B cell (primary cell): ENCODE measurements around the gene WNT9A. TPM values are rescaled to one million over a fixed set of nuclear protein-coding genes. Genes with fewer than 3 reads are reported as not detected.

Experiments
- ATAC-seq: fragments of 200-7000 bp; cut with Tn5 transposase; one replicate; pipeline ENCODE4 v1.10.0; 2021; ENCODE audit warnings: low read depth, mild to moderate bottlenecking, moderate number of reproducible peaks, moderate library complexity
- CTCF ChIA-PET: fragments of 350-600 bp; sonication (Branson Sonifier 250); formaldehyde crosslinking; loops from one replicate; lab custom pipeline; 2021; ENCODE audit warnings: antibody characterized with exemption, inconsistent platforms; lab: Charles Lee
- POLR2A ChIA-PET: fragments of 350-600 bp; sonication (Branson Sonifier 250); formaldehyde crosslinking; loops from one replicate; lab custom pipeline; 2021; ENCODE audit warnings: antibody characterized with exemption; lab: Charles Lee
- DNase-seq: peaks from one replicate; pipeline ENCODE4 v3.0.0; 2013
- H2AFZ ChIP-seq: 2 replicates; pipeline ENCODE4 v1.6.1; 2012; ENCODE audit warnings: mild to moderate bottlenecking, low read depth, low read length; ENCODE audit not compliant: insufficient read depth, poor library complexity, severe bottlenecking
- H3K27ac ChIP-seq, 2 donors: 1 replicate in 1 of 2; 2 replicates in 1 of 2; pipeline ENCODE4 v1.5.1; 2012 to 2013; ENCODE audit warnings: low read length in 2 of 2, mild to moderate bottlenecking in 2 of 2, moderate library complexity in 1 of 2
- H3K27me3 ChIP-seq, 4 experiments: fragments of 200-600 bp in 1 of 4; sonication (generic) in 1 of 4; replicated peaks in 1 of 4; 1 replicate in 2 of 4; 2 replicates in 2 of 4; pipeline versions ENCODE4 v1.6.1 to v1.7.0; 2013 to 2016; ENCODE audit warnings: low read length in 3 of 4, mild to moderate bottlenecking in 2 of 4, mixed read lengths in 1 of 4, moderate library complexity in 1 of 4; ENCODE audit not compliant: insufficient read depth in 4 of 4, control insufficient read depth in 3 of 4; ENCODE audit errors: control extremely low read depth in 1 of 4
- H3K36me3 ChIP-seq, 2 experiments: replicated peaks in 1 of 2; 1 replicate in 1 of 2; 2 replicates in 1 of 2; pipeline versions ENCODE4 v1.6.1 to v1.7.1; 2013; ENCODE audit warnings: low read length in 1 of 2; ENCODE audit not compliant: insufficient read depth in 2 of 2, control insufficient read depth in 1 of 2; ENCODE audit errors: control extremely low read depth in 1 of 2, extremely low read depth in 1 of 2
- H3K4me1 ChIP-seq, 2 donors: fragments of 200-600 bp in 1 of 2; sonication (generic) in 1 of 2; 1 replicate in 1 of 2; 2 replicates in 1 of 2; pipeline versions ENCODE4 v1.5.1 to v1.6.1; 2013 to 2017; ENCODE audit warnings: low read length in 2 of 2; ENCODE audit not compliant: control insufficient read depth in 2 of 2, insufficient read depth in 2 of 2
- H3K4me2 ChIP-seq: replicated peaks from 2 replicates; pipeline ENCODE3; 2012; ENCODE audit warnings: mild to moderate bottlenecking, low read depth, low read length; ENCODE audit not compliant: poor library complexity, severe bottlenecking
- H3K4me3 ChIP-seq, 5 experiments: fragments of 200-600 bp in 1 of 5; sonication (generic) in 1 of 5; 1 replicate in 3 of 5; 2 replicates in 2 of 5; pipeline versions ENCODE4 v1.5.1 to v1.7.0; 2011 to 2016; ENCODE audit warnings: low read length in 4 of 5, mild to moderate bottlenecking in 4 of 5, low read depth in 2 of 5, control low read depth in 1 of 5, moderate library complexity in 1 of 5; ENCODE audit not compliant: insufficient read depth in 1 of 5; ENCODE audit errors: control extremely low read depth in 1 of 5, extremely low read depth in 1 of 5
- H3K79me2 ChIP-seq: fragments of 200-600 bp; sonication (generic); one replicate; pipeline ENCODE4 v1.6.0; 2016; ENCODE audit warnings: low read length; ENCODE audit not compliant: control insufficient read depth, insufficient read depth
- H3K9ac ChIP-seq: fragments of 200-600 bp; sonication (generic); 2 replicates; pipeline ENCODE4 v1.6.1; 2017; ENCODE audit warnings: mild to moderate bottlenecking, low read length, moderate library complexity
- H3K9me3 ChIP-seq, 3 donors: one replicate each; pipeline versions ENCODE4 v1.6.1 to v1.7.1; 2013; ENCODE audit warnings: low read length in 2 of 3; ENCODE audit not compliant: control insufficient read depth in 2 of 3, insufficient read depth in 1 of 3; ENCODE audit errors: control extremely low read depth in 1 of 3
- H4K20me1 ChIP-seq: 2 replicates; pipeline ENCODE4 v1.6.0; 2012; ENCODE audit warnings: mild to moderate bottlenecking, low read length; ENCODE audit not compliant: insufficient read depth, control insufficient read depth, poor library complexity, severe bottlenecking
- H3K27ac Mint-ChIP-seq: one replicate; pipeline ENCODE4 v1.8.0; 2021; ENCODE audit warnings: mixed read lengths
- H3K27me3 Mint-ChIP-seq: one replicate; pipeline ENCODE4 v1.8.0; 2021; ENCODE audit warnings: mixed read lengths
- H3K4me1 Mint-ChIP-seq: one replicate; pipeline ENCODE4 v1.8.0; 2021; ENCODE audit warnings: mixed read lengths
- H3K4me3 Mint-ChIP-seq: one replicate; pipeline ENCODE4 v1.8.0; 2021; ENCODE audit warnings: mixed read lengths
- H3K9me3 Mint-ChIP-seq: one replicate; pipeline ENCODE4 v1.8.0; 2022; ENCODE audit warnings: mixed read lengths; ENCODE audit not compliant: insufficient read depth
- CTCF ChIP-seq: fragments of 200-600 bp; IDR thresholded peaks from one replicate; pipeline ENCODE4 v1.8.0; 2022; ENCODE audit warnings: antibody characterized with exemption, mild to moderate bottlenecking
- EZH2 ChIP-seq: IDR thresholded peaks from 2 replicates; pipeline ENCODE4 v1.6.1; 2012; ENCODE audit warnings: borderline replicate concordance, low read depth, mild to moderate bottlenecking, moderate library complexity, low read length; ENCODE audit not compliant: insufficient read depth, poor library complexity, severe bottlenecking
- WGBS: methylation state at CpG from one replicate; pipeline ENCODE4 v1.1.5; 2013; ENCODE audit warnings: missing lambda C conversion rate; ENCODE audit not compliant: insufficient coverage; 5-methylcytosine and 5-hydroxymethylcytosine counted together
- intact Hi-C: fragments of 100-400 bp; cut with micrococcal nuclease; formaldehyde crosslinking; loops from one replicate; pipeline ENCODE4 v1.10.0; 2022
- polyA plus RNA-seq: library from polyadenylated mRNA; depleted of rRNA; stranded (reverse); fragments of >200 nt; gene quantifications from 2 replicates; pipeline ENCODE4 v1.2.3, GENCODE V29; 2012
- total RNA-seq, 2 donors: library from RNA; stranded (reverse); fragments of 120-200 nt in 1 of 2; gene quantifications; 1 replicate in 1 of 2; 2 replicates in 1 of 2; pipeline versions ENCODE4 v1.2.3 to v1.2.4, GENCODE V29; 2013 to 2022

WNT9A gene
- total and polyA plus RNA-seq, 2 donors (not counting 1 experiment from before 2014, with no cell fraction given) = 0.04 TPM; not detected in 1

- CTCF ChIA-PET = no interaction called here
- no peaks in the 10 kb centered on the region for H3K27me3 Mint-ChIP-seq
- no peaks in the 10 kb centered on the region for H4K20me1 ChIP-seq
- ATAC-seq (no peak), DNase-seq (no peak)
- H3K27ac Mint-ChIP-seq = no peak overlapping the region
- no peaks in the 10 kb centered on the region for H3K79me2 ChIP-seq
- no peaks in the 10 kb centered on the region for H3K27me3 ChIP-seq
- no peak overlapping the region for H3K9ac ChIP-seq
- TF ChIP-seq CTCF = no peak
- TF ChIP-seq EZH2 = no peak
- no peaks in the 10 kb centered on the region for H3K4me1 Mint-ChIP-seq
- POLR2A ChIA-PET = no interaction called here
- WGBS = 85% methylated on average over 8 of the region's 11 CpGs
- no peak overlapping the region for H2AFZ ChIP-seq
- no peak overlapping the region for H3K4me3 Mint-ChIP-seq
- no peak overlapping the region for H3K27ac ChIP-seq
- H3K4me3 ChIP-seq = no peak overlapping the region
- no peaks in the 10 kb centered on the region for H3K9me3 Mint-ChIP-seq
- no peaks in the 10 kb centered on the region for H3K36me3 ChIP-seq
- H3K4me2 ChIP-seq = no peak overlapping the region
- no peaks in the 10 kb centered on the region for H3K4me1 ChIP-seq
- H3K9me3 ChIP-seq = no peaks in the 10 kb centered on the region
- intact Hi-C loops = no loop called here
These were observed 19.6 kb downstream of the WNT9A start for GRCh38 chr1:227927971-227928741.
